Activated CD4-positive, alpha-beta T cell treated with anti-CD3 and anti-CD28 coated beads, Interleukin-2, amount 50 U/mL, for 4 hours (primary cell): ENCODE measurements around the gene CHRM1.
"Not testable (repeated sequence)": the region's sequence is repeated elsewhere in the genome, so short reads cannot be mapped to it uniquely, and the experiment has no call there.

Source experiments
- DNase-seq, 2 experiments: peaks; one replicate each; pipeline ENCODE4 v3.0.0-alpha.2; 2020

Gene CHRM1

GRCh38 chr11:62874851-62875250, 46.3 kb downstream of the CHRM1 start:
- no peak for DNase-seq

GRCh38 chr11:62865635-62866034, 55.5 kb downstream of the CHRM1 start:
- DNase-seq: no peak

DNA sequence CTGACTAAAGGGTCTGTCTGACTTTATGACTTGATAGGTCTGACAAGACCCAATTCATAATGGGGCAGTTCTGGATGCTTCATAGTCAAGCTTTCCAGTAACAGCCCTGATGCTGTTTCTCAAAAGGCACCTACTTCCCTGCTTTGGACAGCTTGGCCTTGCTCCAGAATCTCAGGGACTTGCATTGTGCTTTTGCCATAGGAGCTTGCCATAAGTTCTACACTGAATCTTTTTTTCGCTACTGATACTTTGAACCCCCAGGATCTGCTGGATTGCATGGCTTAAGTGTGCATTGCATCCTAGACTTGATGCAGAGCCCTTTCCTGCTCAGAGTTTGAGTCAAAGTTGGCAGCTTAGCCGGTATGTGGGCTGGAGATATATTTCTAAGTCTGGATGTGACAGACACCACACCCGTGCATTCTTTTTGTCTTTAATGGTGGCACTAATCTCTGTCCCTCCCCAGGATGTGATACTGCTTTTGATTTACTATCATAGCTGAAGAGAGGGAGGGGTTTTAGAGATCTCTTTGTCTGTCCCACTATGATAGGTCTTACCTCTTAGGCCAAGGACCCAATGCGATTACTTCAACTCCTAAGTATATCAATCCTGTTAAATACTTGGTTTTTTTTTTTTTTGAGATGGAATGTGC, 57.4 kb downstream of the CHRM1 start:
- DNase-seq: no peak

DNA sequence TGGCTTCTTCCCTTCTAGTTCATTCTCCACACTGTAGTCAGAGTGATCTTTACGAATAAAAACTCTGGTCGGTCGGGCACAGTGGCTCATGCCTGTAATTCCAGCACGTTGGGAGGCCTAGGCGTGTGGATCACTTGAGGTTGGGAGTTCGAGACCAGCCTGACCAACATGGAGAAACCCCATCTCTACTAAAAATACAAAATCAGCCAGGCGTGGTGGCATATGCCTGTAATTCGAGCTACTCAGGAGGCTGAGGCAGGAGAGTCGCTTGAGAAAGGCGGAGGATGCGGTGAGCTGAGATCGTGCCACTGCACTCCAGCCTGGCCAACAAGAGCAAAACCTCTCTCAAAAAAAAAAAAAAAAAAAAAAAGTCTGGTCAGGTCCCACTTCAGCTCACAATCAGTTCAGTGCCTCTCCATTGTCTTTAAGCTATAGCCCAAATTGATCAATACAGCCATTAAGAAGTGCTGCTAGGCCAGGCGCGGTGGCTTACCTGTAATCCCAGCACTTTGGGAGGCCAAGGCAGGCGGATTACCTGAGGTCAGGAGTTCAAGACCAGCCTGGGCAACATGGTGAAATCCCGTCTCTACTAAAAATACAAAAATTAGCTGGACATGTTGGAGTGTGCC, 59.5 kb downstream of the CHRM1 start:
- DNase-seq: not testable (repeated sequence)

DNA sequence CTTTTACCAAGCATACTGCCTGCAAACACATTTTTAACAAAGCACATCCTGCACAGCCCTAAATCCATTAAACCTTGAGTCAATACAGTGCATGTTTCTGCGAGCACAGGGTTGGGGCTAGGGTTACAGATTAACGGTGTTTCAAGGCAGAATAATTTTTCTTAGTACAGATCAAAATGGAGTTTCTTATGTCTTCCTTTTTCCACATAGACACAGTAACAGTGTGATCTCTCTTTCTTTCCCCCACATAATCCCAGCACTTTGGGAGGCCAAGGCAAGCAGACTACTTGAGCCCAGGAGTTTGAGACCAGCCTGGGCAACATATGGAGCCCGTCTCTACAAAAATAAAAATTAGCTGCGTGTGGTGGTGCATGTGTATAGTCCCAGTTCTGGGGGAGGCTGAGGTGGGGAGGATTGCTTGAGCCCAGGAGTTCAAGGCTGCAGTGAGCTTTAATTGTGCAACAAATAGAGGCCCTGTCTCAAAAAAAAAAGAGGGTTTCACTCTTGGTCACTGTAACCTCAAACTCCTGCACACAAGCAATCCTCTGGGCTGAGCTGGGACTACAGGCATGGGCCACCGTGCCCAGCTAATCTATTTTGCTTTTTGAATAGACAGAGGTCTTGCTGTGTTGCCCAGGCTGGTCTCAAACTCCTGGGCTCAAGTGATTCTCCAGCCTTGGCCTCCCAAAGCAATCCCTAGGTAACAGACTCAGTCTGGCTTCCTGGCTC, 60.2 kb downstream of the CHRM1 start:
- no peak for DNase-seq

- DNase-seq: not testable (repeated sequence)
These were observed 61.9 kb downstream of the CHRM1 start for GRCh38 chr11:62859281-62859703.
